GM12874 (cell line): ENCODE data around the gene ACTL10.

Experiments
- TF ChIP-seq, protein P1 (sequence below): IDR thresholded peaks from 2 replicates; pipeline ENCODE4 v1.5.1; 2011; ENCODE audit warnings: low read depth, mild to moderate bottlenecking, control low read depth, low read length, moderate library complexity; ENCODE audit not compliant: insufficient read depth

ACTL10 gene

DNA sequence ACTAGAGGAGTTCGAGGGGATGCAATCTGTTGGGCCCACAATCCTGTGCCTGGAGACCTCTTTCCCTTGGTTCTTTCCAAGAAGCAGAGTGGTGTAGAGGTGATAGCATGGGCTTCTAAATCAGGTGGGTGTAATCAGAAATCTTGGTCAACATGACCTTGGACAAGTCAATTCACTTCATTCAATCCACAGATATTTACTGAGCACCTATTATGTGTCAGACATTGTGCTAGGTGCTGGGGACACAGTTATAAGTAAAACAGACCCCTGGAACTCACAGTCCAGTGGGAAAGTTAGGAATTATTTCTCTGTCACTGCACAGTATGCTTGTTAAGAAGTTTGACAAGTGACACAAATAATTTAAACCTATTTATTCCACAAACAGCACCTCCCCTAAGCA lies 22.8 kb downstream of the ACTL10 start:
- TF ChIP-seq, protein P1, sequence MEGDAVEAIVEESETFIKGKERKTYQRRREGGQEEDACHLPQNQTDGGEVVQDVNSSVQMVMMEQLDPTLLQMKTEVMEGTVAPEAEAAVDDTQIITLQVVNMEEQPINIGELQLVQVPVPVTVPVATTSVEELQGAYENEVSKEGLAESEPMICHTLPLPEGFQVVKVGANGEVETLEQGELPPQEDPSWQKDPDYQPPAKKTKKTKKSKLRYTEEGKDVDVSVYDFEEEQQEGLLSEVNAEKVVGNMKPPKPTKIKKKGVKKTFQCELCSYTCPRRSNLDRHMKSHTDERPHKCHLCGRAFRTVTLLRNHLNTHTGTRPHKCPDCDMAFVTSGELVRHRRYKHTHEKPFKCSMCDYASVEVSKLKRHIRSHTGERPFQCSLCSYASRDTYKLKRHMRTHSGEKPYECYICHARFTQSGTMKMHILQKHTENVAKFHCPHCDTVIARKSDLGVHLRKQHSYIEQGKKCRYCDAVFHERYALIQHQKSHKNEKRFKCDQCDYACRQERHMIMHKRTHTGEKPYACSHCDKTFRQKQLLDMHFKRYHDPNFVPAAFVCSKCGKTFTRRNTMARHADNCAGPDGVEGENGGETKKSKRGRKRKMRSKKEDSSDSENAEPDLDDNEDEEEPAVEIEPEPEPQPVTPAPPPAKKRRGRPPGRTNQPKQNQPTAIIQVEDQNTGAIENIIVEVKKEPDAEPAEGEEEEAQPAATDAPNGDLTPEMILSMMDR: no peak

GRCh38 chr20:33689973-33690372 lies 23.2 kb downstream of the ACTL10 start:
- TF ChIP-seq, protein P1: no peak

DNA sequence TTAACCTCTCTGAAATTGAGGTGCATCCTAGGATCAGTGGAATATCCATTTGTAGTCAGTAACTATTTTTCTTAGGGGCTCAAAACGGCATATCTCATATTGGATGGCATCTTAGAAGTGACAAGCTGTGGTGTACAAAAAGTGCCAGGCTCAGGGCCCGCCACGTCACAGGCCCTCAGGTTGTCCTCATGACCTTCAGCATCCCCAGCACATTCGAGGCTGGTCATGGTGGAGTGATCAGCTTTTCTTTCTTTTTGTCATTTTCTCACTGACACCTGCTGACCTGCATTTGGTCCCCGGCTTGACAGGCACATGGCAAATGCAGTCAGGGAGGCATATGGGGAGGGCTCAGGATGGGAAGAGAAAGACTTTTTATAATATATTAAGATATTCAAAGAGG lies 26.5 kb downstream of the ACTL10 start:
- TF ChIP-seq, protein P1: no peak

- TF ChIP-seq, protein P1: no peak
Measured at GRCh38 chr20:33693741-33694638, 27.2 kb downstream of the ACTL10 start.

DNA sequence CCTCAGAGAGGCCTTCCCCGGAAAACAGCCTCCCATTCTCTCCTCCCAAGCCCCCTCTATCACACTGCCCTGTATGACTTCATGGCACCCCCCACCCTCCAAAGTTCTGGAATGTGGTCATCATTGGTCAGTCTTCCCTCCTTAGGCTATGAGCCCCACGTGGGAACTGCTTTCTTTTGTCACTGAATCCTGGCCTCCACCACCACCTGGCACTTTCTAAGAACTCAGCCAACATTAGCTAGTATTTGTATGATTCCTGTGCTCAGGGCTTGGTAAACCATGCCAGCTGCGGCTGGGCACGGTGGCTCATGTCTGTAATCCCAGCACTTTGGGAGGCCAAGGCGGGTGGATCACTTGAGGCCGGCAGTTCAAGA lies 27.9 kb downstream of the ACTL10 start:
- TF ChIP-seq, protein P1: no peak

DNA sequence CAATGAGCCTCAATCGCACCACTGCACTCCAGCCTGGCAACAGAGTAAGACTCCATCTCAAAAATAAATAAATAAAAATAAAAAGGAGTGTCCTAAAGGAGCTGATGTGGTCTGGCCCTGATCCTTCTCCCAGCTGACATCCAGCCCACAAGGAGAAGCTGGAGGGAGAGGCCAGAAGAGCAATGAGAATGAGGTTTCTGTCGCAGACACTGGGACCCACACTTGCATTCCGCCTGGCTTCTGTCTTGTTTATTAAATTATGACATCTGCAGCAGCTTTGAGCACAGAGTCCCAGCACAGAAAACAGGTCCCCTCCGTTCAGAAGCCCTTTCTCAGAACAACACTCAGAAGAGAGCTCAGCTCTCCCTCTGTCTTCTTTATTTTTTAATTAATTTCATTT lies 29.7 kb downstream of the ACTL10 start:
- TF ChIP-seq, protein P1: no peak

DNA sequence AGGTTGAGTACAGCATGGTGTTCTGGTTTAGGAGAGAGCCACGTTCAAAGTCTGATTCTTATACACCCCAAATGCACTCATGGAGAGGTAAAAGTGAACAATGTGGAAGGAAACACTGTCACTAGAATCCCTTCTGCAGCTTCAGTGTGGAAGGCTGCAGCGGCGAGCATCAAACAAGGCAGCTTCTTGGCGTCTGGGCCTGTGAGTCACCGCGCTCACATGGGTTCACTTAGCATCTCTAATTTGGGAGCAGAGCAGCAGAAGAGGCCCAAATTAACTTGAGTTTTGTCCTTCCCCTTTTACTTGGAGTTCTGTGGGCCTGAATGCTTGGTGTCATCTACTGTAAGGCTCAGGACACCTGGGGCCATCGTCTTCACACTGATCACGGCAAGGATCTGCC lies 30.4 kb downstream of the ACTL10 start:
- TF ChIP-seq, protein P1: no peak
